Glutamatergic neuron (in vitro differentiated cells): ENCODE measurements around the gene CAP2. TPM values are rescaled to one million over a fixed set of nuclear protein-coding genes. Genes with fewer than 3 reads are reported as not detected.

Experiments used
- DNase-seq: peaks from one replicate; pipeline ENCODE4 v3.0.0; 2022
- H3K27ac Mint-ChIP-seq: one replicate; pipeline ENCODE4 v1.8.0; 2020; ENCODE audit warnings: mild to moderate bottlenecking, mixed read lengths, inconsistent platforms; ENCODE audit not compliant: unreplicated experiment
- H3K27me3 Mint-ChIP-seq: one replicate; pipeline ENCODE4 v1.8.0; 2020; ENCODE audit warnings: mild to moderate bottlenecking, moderate library complexity, mixed read lengths, inconsistent platforms; ENCODE audit not compliant: unreplicated experiment
- H3K36me3 Mint-ChIP-seq: one replicate; pipeline ENCODE4 v1.8.0; 2020; ENCODE audit warnings: mild to moderate bottlenecking, mixed read lengths, inconsistent platforms; ENCODE audit not compliant: unreplicated experiment
- H3K4me1 Mint-ChIP-seq: one replicate; pipeline ENCODE4 v1.8.0; 2020; ENCODE audit warnings: mild to moderate bottlenecking, low read depth, mixed read lengths, inconsistent platforms; ENCODE audit not compliant: unreplicated experiment
- H3K4me3 Mint-ChIP-seq: one replicate; pipeline ENCODE4 v1.8.0; 2020; ENCODE audit warnings: mild to moderate bottlenecking, mixed read lengths, inconsistent platforms; ENCODE audit not compliant: unreplicated experiment
- H3K9me3 Mint-ChIP-seq: one replicate; pipeline ENCODE4 v1.8.0; 2020; ENCODE audit warnings: mild to moderate bottlenecking, moderate library complexity, mixed read lengths, inconsistent platforms; ENCODE audit not compliant: unreplicated experiment
- total RNA-seq: library from RNA; stranded (reverse); fragmentation: NEBNext Ultra II Directional; extraction: Animal tissue kit (Norgen Biotek cat#: 25700); gene quantifications from one replicate; pipeline ENCODE4 v1.2.1, GENCODE V29; 2021; ENCODE audit not compliant: unreplicated experiment
- TF ChIP-seq, protein P1 (sequence below): fragments of 200-600 bp; sonication (generic); IDR thresholded peaks from one replicate; pipeline ENCODE4 v1.5.0; 2021; ENCODE audit not compliant: partially characterized antibody, unreplicated experiment

CAP2 gene
- total RNA-seq, 1 donor from 2014 or later, result 24.4 TPM

DNA sequence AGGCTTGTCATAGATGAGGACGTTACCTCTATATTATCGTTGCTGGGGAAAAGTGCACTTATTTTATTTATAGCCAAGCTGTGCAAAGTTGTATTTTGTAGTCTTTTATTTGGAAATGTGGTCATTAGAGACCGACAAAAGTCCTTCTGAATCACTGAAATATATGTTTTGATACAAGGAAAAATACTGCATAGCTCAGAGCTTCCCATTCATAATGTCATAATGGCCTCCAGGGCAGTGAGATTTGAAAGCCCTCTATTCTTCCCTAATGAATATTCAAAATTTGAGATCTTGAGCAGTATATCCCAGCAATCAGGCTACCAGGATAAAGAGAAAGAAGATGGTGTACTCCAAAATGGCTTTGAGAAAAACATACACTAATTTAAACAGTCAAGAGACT, 64.6 kb downstream of the CAP2 start:
- TF ChIP-seq, protein P1, sequence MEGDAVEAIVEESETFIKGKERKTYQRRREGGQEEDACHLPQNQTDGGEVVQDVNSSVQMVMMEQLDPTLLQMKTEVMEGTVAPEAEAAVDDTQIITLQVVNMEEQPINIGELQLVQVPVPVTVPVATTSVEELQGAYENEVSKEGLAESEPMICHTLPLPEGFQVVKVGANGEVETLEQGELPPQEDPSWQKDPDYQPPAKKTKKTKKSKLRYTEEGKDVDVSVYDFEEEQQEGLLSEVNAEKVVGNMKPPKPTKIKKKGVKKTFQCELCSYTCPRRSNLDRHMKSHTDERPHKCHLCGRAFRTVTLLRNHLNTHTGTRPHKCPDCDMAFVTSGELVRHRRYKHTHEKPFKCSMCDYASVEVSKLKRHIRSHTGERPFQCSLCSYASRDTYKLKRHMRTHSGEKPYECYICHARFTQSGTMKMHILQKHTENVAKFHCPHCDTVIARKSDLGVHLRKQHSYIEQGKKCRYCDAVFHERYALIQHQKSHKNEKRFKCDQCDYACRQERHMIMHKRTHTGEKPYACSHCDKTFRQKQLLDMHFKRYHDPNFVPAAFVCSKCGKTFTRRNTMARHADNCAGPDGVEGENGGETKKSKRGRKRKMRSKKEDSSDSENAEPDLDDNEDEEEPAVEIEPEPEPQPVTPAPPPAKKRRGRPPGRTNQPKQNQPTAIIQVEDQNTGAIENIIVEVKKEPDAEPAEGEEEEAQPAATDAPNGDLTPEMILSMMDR, result no peak
- Mint-ChIP-seq H3K27ac (no peak overlapping the region), H3K27me3 (no peaks in the 10 kb centered on the region), H3K36me3 (no peaks in the 10 kb centered on the region), H3K4me3 (no peak overlapping the region), H3K9me3 (peaks cover 2% of the 10 kb centered on the region), H3K4me1 (peaks cover 2% of the 10 kb centered on the region)
- no peak for DNase-seq

DNA sequence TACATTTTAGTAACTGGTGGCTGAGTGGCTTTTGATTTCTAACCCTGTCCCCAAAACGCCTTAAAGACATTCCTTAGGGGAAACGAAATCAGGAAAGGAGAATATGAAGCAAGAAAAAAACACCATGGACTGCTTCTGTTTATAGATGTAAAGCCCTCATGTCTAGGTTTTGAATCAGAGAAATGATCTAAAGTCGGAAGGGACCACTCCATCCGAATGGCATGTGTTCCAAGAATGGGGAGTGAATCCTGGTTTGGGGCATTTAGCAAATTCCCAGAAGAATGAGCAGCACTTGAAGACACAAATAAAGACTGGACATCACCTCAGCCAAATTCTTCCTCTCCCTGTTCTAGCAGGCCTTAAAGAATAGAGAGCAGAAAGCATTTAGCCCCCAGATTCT, 65.6 kb downstream of the CAP2 start:
- TF ChIP-seq, protein P1, result no peak
- H3K4me3 Mint-ChIP-seq, result no peak overlapping the region
- H3K27ac Mint-ChIP-seq, result no peak overlapping the region
- peaks cover 2% of the 10 kb centered on the region for H3K4me1 Mint-ChIP-seq
- DNase-seq, result no peak
- H3K9me3 Mint-ChIP-seq, result peaks cover 2% of the 10 kb centered on the region
- H3K27me3 Mint-ChIP-seq, result no peaks in the 10 kb centered on the region
- no peaks in the 10 kb centered on the region for H3K36me3 Mint-ChIP-seq

DNA sequence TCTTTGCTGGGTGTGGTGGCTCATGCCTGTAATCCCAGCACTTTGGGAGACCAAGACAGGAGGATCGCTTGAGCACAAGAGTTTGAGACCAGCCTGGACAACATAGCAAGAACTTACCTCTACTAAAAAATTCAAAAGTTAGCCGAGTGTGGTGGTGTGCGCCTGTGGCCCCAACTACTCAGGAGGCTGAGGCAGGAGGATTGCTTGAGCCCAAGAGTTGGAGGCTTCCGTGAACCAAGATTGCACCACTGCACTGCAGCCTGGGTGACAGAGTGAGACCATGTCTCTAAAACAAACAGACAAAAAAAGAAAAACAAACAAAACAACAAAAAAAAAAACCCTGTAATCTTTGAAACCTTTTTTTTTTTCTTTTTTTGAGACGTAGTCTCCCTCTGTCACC, 67.5 kb downstream of the CAP2 start:
- TF ChIP-seq, protein P1, result no peak
- no peaks in the 10 kb centered on the region for H3K27me3 Mint-ChIP-seq

DNA sequence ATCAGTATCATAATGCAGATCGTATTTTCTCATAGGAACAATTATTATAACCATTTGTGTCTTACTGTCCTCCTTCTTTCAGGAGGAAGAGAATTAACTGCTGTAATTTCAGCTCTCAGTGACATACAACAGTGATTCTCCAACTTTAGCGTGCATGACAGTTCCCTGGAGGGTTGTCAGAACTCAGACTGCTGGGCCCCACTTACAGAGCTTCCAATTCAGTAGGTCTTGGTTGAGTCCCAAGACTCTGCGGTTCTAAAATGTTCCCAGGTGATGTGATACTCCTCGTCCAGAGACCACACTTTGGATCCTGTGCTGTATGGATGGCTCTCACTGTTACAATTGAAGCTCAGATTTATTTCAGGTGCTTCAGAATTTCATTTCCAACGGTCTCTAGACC, 72.8 kb downstream of the CAP2 start:
- no peaks in the 10 kb centered on the region for H3K36me3 Mint-ChIP-seq
- peaks cover 5% of the 10 kb centered on the region for H3K9me3 Mint-ChIP-seq
- no peaks in the 10 kb centered on the region for H3K4me1 Mint-ChIP-seq
- peaks cover 2% of the 10 kb centered on the region for H3K27me3 Mint-ChIP-seq
- TF ChIP-seq, protein P1, result no peak
- no peak for DNase-seq
- H3K27ac Mint-ChIP-seq, result no peak overlapping the region
- H3K4me3 Mint-ChIP-seq, result no peak overlapping the region

More for the DNA sequence above, 67.5 kb downstream of the CAP2 start:
- no peak overlapping the region for H3K4me3 Mint-ChIP-seq
- no peak for DNase-seq
- H3K27ac Mint-ChIP-seq, result no peak overlapping the region
- H3K4me1 Mint-ChIP-seq, result peaks cover 2% of the 10 kb centered on the region
- H3K36me3 Mint-ChIP-seq, result no peaks in the 10 kb centered on the region
- peaks cover 2% of the 10 kb centered on the region for H3K9me3 Mint-ChIP-seq

DNA sequence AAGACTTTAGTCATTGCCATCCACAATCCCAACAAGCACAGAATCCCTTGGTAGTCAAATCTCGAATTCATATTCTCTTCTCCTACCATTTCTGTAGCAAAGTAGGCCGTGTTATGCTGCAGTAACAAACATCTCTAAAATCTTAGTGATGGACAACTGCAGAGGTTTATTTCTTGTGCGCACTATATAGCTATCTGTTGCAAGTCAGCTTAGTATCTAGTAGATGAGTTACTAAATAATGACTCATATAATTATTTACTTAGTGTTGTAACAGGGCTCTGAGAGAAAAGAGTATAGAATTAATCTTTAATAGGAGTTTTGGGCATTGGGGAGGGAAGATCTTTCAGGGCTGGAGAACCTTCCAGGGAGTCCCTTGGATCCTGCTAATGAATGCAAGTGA, 73.3 kb downstream of the CAP2 start:
- H3K4me1 Mint-ChIP-seq, result no peaks in the 10 kb centered on the region
- TF ChIP-seq, protein P1, result no peak
- no peak overlapping the region for H3K4me3 Mint-ChIP-seq
- H3K9me3 Mint-ChIP-seq, result peaks cover 5% of the 10 kb centered on the region
- DNase-seq, result no peak
- H3K36me3 Mint-ChIP-seq, result no peaks in the 10 kb centered on the region
- H3K27ac Mint-ChIP-seq, result no peak overlapping the region
- peaks cover 2% of the 10 kb centered on the region for H3K27me3 Mint-ChIP-seq
